Fibroblast of pulmonary artery (primary cell): Measurements from ENCODE around the gene AKAP6.
"Not testable (repeated sequence)": the region's sequence is repeated elsewhere in the genome, so short reads cannot be mapped to it uniquely, and the experiment has no call there.

ENCODE experiments used
- DNase-seq: peaks from one replicate; pipeline ENCODE4 v3.0.0-alpha.2; 2010; ENCODE audit warnings: low read depth
- H3K4me3 ChIP-seq: replicated peaks from 2 replicates; pipeline ENCODE4 v1.5.1; 2011; ENCODE audit warnings: low read depth, mild to moderate bottlenecking, control low read depth, low read length, moderate library complexity
- TF ChIP-seq, protein P1 (sequence below): IDR thresholded peaks from 2 replicates; pipeline ENCODE4 v1.5.1; 2011; ENCODE audit warnings: mild to moderate bottlenecking, control low read depth, low read length, inconsistent platforms; ENCODE audit errors: missing control alignments

Gene AKAP6

DNA sequence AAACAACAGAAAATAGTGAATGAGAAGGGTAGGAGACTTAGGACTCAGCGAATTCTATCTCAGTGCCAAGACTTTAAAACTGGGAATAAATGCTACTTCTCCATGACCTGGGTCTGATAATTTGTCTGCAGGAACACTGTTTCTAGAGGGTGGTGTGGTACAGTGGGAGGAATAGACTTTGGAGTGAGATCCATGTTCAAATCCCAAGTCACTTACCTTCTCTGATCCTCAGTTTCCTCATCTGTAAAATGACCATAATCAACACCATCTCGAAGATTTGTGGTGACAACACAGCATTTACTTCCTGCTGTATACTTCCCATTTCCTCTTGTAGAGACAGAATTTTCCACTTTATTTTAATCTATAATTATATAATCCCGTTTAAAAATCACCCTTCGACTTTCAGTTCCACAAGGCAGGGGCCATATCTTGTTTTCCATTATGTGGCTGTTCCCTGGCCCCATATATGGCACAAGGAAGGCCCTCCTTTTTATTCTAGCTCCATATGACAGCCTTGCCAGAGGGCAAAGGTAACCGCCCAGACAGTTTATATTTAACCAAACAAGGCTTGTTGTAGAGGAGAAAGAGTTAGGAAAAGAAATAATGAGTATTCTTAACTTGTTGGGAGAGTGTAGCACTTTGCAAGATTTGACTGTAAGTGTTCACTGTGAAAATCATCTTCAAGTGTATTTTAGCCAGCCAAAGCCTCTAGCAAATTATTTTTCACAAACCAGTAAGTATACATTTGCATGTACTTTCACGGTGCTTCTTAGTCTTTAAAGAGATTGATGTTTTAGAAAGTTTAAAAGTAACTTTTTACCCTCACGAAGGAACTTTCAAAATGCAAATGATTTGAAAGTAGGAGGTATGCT, 243.1 kb downstream of the AKAP6 start:
- TF ChIP-seq, protein P1, sequence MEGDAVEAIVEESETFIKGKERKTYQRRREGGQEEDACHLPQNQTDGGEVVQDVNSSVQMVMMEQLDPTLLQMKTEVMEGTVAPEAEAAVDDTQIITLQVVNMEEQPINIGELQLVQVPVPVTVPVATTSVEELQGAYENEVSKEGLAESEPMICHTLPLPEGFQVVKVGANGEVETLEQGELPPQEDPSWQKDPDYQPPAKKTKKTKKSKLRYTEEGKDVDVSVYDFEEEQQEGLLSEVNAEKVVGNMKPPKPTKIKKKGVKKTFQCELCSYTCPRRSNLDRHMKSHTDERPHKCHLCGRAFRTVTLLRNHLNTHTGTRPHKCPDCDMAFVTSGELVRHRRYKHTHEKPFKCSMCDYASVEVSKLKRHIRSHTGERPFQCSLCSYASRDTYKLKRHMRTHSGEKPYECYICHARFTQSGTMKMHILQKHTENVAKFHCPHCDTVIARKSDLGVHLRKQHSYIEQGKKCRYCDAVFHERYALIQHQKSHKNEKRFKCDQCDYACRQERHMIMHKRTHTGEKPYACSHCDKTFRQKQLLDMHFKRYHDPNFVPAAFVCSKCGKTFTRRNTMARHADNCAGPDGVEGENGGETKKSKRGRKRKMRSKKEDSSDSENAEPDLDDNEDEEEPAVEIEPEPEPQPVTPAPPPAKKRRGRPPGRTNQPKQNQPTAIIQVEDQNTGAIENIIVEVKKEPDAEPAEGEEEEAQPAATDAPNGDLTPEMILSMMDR = no peak
- no peak for DNase-seq
- H3K4me3 ChIP-seq = no peak overlapping the region

DNA sequence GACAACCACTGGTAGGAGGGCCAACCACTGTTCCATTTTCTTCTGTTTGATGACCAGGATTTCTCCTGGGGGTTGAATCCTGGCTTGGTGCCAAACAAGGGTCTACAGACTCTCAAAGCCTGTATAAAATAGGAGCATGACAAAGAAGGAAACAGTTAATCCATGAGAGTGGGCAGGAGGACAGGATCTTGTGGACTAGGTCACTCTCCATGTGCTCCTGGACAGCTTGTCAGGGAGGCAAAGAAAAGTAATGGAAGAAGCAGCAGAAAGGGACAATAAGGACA, 243.7 kb downstream of the AKAP6 start:
- TF ChIP-seq, protein P1 = no peak
- H3K4me3 ChIP-seq = no peak overlapping the region
- DNase-seq = no peak

DNA sequence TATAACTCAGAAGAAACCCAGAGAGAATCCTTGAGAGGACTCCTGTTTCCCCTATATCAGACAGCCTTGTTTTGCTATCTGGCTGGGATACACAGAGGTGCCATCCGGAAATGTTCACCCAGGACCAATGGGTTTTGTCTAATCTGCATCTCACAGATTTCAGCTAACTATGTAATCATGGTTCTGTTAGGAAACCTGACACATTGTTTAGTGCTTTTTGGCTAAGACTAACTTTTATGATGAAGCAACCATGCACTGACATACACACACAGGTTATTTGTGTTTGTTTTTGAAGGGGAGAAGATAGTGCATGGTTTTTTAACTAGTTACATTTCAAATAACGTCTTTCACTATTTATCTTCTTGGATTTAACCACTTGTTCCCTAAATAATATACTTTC, 245.2 kb downstream of the AKAP6 start:
- no peak for DNase-seq
- H3K4me3 ChIP-seq = no peak overlapping the region
- TF ChIP-seq, protein P1 = no peak

DNA sequence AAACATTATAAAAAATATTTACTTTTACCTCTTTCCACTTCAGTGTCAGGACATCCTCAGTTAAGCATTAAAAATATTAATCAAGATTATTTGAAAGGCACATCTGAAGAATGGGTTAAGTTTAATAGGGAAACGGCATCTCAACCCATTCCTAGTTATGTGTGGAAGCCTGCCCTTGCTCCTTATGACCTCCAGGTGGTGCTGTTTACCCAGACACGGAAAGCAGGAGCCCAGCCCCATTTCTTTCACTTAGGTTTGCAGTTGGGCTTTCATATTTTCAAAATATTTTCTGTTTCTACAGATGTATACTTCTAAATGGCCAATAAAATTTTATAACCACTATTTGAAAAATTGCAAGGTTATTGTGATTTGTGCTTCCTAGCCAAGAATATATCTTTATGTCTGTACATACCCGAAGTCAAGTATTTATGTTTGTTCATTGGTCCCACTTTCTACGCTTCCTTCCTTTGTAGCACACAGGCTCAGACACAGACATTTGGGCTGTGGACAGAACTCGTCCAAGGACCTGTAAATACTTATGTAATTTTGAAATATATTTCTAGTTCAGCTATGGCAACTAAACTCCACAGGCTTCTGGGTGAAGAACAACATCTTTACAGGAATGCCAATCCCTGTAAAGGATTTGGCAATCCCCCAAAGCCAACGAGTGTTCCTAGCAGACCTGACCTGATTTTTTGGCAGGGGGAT, 247.1 kb downstream of the AKAP6 start:
- TF ChIP-seq, protein P1 = peak; percentile 98
- DNase-seq = peak; percentile 78
- H3K4me3 ChIP-seq = no peak overlapping the region

DNA sequence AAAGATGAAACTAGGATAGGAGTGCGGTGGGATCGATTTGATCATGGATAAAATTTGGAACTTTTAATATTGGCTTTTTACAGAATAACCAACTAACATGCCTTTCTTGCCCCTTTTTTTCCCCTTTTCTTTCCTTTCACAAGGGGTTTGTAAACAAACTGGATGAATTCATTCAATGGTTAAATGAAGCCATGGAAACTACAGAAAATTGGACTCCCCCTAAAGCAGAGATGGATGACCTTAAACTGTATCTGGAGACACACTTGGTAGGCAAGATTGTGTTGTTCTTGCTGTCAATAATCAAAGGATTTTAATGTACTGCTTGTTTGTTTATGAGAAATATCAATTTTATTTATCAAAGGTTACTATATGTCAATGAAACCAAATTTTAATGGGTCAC, 247.9 kb downstream of the AKAP6 start:
- H3K4me3 ChIP-seq = no peak overlapping the region
- no peak for DNase-seq
- TF ChIP-seq, protein P1 = no peak

DNA sequence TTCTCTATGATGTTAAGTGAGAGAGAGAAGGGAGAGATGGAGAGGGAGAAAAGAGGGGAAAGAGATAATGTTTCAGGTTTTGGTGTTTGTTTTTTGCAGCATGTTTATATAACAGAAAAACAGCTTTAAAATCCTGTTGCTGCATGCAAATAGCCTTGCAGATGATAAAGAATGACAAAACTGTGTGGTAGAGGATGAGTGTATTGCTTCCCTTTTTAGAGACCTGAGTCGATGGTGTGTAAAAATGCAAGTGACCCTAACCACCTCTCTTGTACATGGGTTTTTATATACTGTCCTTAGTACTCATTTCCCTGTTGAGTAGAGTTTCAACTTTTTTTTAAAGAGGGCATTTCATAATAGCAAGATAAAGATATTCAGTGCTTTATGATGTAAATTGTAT, 249.1 kb downstream of the AKAP6 start:
- TF ChIP-seq, protein P1 = no peak
- H3K4me3 ChIP-seq = no peak overlapping the region
- DNase-seq = no peak

DNA sequence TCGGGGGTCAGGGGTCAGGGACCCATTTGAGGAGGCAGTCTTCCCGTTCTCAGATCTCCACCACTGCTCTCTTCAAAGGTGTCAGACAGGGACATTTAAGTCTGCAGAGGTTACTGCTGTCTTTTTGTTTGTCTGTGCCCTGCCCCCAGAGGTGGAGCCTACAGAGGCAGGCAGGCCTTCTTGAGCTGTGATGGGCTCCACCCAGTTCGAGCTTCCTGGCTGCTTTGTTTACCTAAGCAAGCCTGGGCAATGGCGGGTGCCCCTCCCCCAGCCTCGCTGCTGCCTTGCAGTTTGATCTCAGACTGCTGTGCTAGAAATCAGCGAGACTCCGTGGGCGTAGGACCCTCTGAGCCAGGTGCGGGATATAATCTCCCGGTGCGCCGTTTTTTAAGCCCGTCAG, 254.3 kb downstream of the AKAP6 start:
- H3K4me3 ChIP-seq, DNase-seq: not testable (repeated sequence)
